K562 (cell line): ENCODE results near the gene NDUFAB1. TPM values are rescaled to one million over a fixed set of nuclear protein-coding genes. Genes with fewer than 3 reads are reported as not detected.

Experiments used
- CTCFL ChIP-seq: IDR thresholded peaks from 2 replicates; pipeline ENCODE4 v1.6.1; 2011; ENCODE audit warnings: borderline replicate concordance, low read depth, mild to moderate bottlenecking, moderate library complexity, low read length; ENCODE audit not compliant: insufficient read depth, poor library complexity, severe bottlenecking
- HDAC2 ChIP-seq: fragments of 450-650 bp; IDR thresholded peaks from 2 replicates; pipeline ENCODE4 v1.6.1; 2016; ENCODE audit warnings: mild to moderate bottlenecking
- JUND ChIP-seq, 2 experiments: IDR thresholded peaks; 2 replicates in 1 of 2; 3 replicates in 1 of 2; pipeline ENCODE4 v1.6.1; 2011; ENCODE audit warnings: borderline replicate concordance in 2 of 2, low read depth in 2 of 2, low read length in 2 of 2, improper control_type of control experiment in 1 of 2, missing biosample characterization in 1 of 2, missing genetic modification characterization in 1 of 2, missing genetic modification reagents in 1 of 2
- LCOR ChIP-seq: sonication (generic); formaldehyde crosslinking; IDR thresholded peaks from 2 replicates; pipeline ENCODE4 v1.8.0; 2022; ENCODE audit warnings: mild to moderate bottlenecking, missing genetic modification reagents
- MAFK ChIP-seq: IDR thresholded peaks from 2 replicates; pipeline ENCODE4 v1.6.1; 2011; ENCODE audit warnings: low read length, improper control_type of control experiment
- MBD2 ChIP-seq: sonication (generic); IDR thresholded peaks from 2 replicates; pipeline ENCODE4 v1.6.1; 2016; ENCODE audit warnings: low read depth, borderline replicate concordance
- MXD1 ChIP-seq: fragments of 250-450 bp; sonication (Bioruptor Pico); IDR thresholded peaks from 2 replicates; pipeline ENCODE4 v1.8.0; 2021; ENCODE audit warnings: borderline replicate concordance, mild to moderate bottlenecking, moderate library complexity; ENCODE audit not compliant: poor library complexity, severe bottlenecking
- NBN ChIP-seq: fragments of 450-650 bp; IDR thresholded peaks from 2 replicates; pipeline ENCODE4 v1.6.1; 2016; ENCODE audit warnings: low read depth, mild to moderate bottlenecking
- NFATC3 ChIP-seq: fragments of 450-650 bp; IDR thresholded peaks from 2 replicates; pipeline ENCODE4 v1.6.1; 2017; ENCODE audit warnings: mild to moderate bottlenecking
- PRPF4 ChIP-seq: fragments of 200-400 bp; formaldehyde crosslinking; IDR thresholded peaks from one replicate; pipeline ENCODE4 v1.6.1; 2017; ENCODE audit warnings: low read length, low read depth, mild to moderate bottlenecking; ENCODE audit not compliant: insufficient read depth, poor library complexity, severe bottlenecking
- PTBP1 ChIP-seq: fragments of 200-400 bp; formaldehyde crosslinking; IDR thresholded peaks from 2 replicates; pipeline ENCODE4 v1.6.1; 2017; ENCODE audit warnings: low read depth, low read length
- RCOR1 ChIP-seq, 2 experiments: IDR thresholded peaks; 2 replicates each; pipeline ENCODE4 v1.6.1; 2012; ENCODE audit warnings: low read depth in 2 of 2, low read length in 2 of 2, borderline replicate concordance in 1 of 2, improper control_type of control experiment in 1 of 2
- RNF2 ChIP-seq: sonication (generic); IDR thresholded peaks from 2 replicates; pipeline ENCODE4 v1.6.1; 2016
- SMARCA4 ChIP-seq: fragments of 450-650 bp; IDR thresholded peaks from 2 replicates; pipeline ENCODE4 v1.6.1; 2016
- TRIM28 ChIP-seq: fragments of 450-650 bp; IDR thresholded peaks from 2 replicates; pipeline ENCODE4 v1.6.1; 2017
- ZBTB7A ChIP-seq: IDR thresholded peaks from 2 replicates; pipeline ENCODE4 v1.6.1; 2011; ENCODE audit warnings: low read depth, mild to moderate bottlenecking, low read length, moderate library complexity, borderline replicate concordance; ENCODE audit not compliant: control insufficient read depth
- ZFP36 ChIP-seq: fragments of 150-350 bp; IDR thresholded peaks from 2 replicates; pipeline ENCODE4 v1.6.1; 2018; ENCODE audit warnings: low read length, low read depth; ENCODE audit not compliant: partially characterized antibody
- ZFPM2 ChIP-seq: fragments of 250-450 bp; sonication (Bioruptor Pico); IDR thresholded peaks from 2 replicates; pipeline ENCODE4 v1.5.1; 2022; ENCODE audit warnings: mild to moderate bottlenecking
- ZNF263 ChIP-seq: sonication (generic); formaldehyde crosslinking; IDR thresholded peaks from 2 replicates; pipeline ENCODE4 v1.8.0; 2022; ENCODE audit warnings: mild to moderate bottlenecking, missing genetic modification reagents, borderline replicate concordance
- polyA plus RNA-seq, 8 experiments: library from polyadenylated mRNA; depleted of rRNA in 4 of 8; stranded (reverse) in 5 of 8; unstranded in 3 of 8; fragments of >200 nt; fragmentation: Nextera tagmentation in 2 of 8; fragmentation: Illumina TruSeq in 1 of 8; extraction: Ambion mirVana in 2 of 8; extraction: Trizol in 1 of 8; gene quantifications; 2 replicates each; pipeline versions ENCODE4 v1.2.1 to v1.2.3, GENCODE V29; 2011 to 2014; ENCODE audit warnings: inconsistent platforms in 1 of 8, missing spikeins in 1 of 8
- total RNA-seq, 7 experiments: library from RNA; depleted of rRNA in 6 of 7; stranded (reverse); fragments of >200 nt in 6 of 7; fragmentation: Illumina TruSeq in 2 of 7; extraction: Trizol in 2 of 7; gene quantifications; 2 replicates each; pipeline versions ENCODE4 v1.2.1 to v1.2.3, GENCODE V29; 2011 to 2021; ENCODE audit warnings: low replicate concordance in 1 of 7
- TF ChIP-seq, protein P1 (sequence below), 2 experiments: IDR thresholded peaks in 1 of 2; conservative IDR thresholded peaks in 1 of 2; 2 replicates each; pipeline ENCODE4 v1.6.1; 2016; ENCODE audit warnings: low read depth in 2 of 2, mild to moderate bottlenecking in 1 of 2, missing compliant biosample characterization in 1 of 2, missing genetic modification characterization in 1 of 2, moderate library complexity in 1 of 2

Gene NDUFAB1
- total and polyA plus RNA-seq, 9 of the 15 experiments (the other 6 are each of a cell fraction or from before 2014, with no cell fraction given), result 123 to 481 (median 238) TPM

DNA sequence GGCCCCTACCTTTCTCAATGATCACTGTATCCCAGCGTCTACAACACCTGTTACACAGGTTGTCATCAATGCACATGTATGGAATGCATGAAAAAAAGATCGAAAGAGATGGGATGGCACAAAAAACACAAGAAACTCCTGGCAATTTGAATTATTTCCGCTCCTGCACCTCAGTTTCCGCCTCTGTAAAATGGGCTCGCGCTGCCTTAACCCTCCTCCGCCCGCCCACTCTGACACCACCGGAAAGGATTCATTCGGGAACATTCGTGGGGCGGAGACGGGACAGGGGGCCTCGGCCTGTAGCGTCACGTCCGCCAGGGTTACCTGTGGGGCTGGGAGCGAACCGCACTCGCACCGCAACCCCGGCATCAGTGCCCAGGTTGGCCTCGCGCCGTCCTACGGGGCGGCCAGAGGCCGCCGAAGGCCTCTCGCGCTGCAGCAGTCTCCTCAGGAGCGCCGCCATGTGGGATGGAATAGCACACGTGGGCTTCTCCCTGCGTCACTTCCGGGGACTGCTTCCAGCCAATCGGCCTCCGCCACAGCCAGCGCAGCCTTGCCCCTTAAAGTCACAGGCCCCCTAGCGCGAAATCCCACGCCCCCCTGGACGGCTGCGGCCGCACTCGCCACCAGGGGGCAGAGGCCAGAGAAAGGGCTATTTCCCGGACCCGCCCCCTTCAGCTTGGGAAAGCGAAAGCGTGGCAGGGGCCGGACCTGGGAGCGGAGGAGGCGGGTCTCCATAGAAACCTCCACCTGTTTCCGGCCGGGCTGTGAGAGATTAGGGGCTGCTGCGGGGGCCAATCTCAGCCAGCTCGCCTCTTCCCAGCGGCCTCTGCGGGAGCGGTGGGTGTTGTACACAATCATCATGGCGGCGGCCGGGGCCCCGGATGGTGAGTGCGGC is 39.0 kb downstream of the NDUFAB1 start, which contains the start of the genes EARS2 and UBFD1 (continued):
- TF ChIP-seq MBD2 (peak; percentile 57), ZFPM2 (CRISPR knock-in tag) (no peak), NFATC3 (0 out of 2 replicates have a peak, but pooled peaks have one; percentile 61), NBN (peak; percentile 61), CTCFL (peak; percentile 95), SMARCA4 (no peak), RNF2 (0 out of 2 replicates have a peak, but pooled peaks have one; percentile 20), ZFP36 (peak; percentile 7), JUND (IDR thresholded peaks at IDR 0.05; ENCODE audit: borderline replicate concordance, low read depth, low read length) (peak; percentile 73; the same call in 1 of the 2 replicates), JUND (tag; IDR thresholded peaks at IDR 0.05; ENCODE audit: borderline replicate concordance, low read depth, low read length) (no peak; the same call in 2 of the 3 replicates), LCOR (CRISPR knock-in tag) (peak; percentile 90), HDAC2 (peak; percentile 99), PRPF4 (peak; percentile 79), MAFK (no peak), PTBP1 (peak; percentile 97), RCOR1 (IDR thresholded peaks at IDR 0.05; ENCODE audit: borderline replicate concordance in 1 of 2, low read depth in 2 of 2, low read length in 2 of 2) (peak in 1 of 2 experiments; percentile 97), MXD1 (CRISPR knock-in tag) (peak; percentile 93), ZBTB7A (peak; percentile 96), ZNF263 (peak; percentile 39; the same call in 1 of the 2 replicates), TRIM28 (peak; percentile 53)
- TF ChIP-seq, protein P1, sequence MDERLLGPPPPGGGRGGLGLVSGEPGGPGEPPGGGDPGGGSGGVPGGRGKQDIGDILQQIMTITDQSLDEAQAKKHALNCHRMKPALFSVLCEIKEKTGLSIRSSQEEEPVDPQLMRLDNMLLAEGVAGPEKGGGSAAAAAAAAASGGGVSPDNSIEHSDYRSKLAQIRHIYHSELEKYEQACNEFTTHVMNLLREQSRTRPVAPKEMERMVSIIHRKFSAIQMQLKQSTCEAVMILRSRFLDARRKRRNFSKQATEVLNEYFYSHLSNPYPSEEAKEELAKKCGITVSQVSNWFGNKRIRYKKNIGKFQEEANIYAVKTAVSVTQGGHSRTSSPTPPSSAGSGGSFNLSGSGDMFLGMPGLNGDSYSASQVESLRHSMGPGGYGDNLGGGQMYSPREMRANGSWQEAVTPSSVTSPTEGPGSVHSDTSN (CRISPR knock-in tag; IDR thresholded peaks at IDR 0.05; ENCODE audit: low read depth), result peak; percentile 22; the same call in 1 of the 2 replicates
- TF ChIP-seq, protein P1 (tag; conservative IDR thresholded peaks at IDR 0.05; ENCODE audit: low read depth), result peak; percentile 89
